CD4-positive, alpha-beta T cell (primary cell): ENCODE data around the gene PPP1R14C. TPM values are rescaled to one million over a fixed set of nuclear protein-coding genes. Genes with fewer than 3 reads are reported as not detected.

Experiments used
- ATAC-seq: fragments of 200-7000 bp; cut with Tn5 transposase; one replicate; pipeline ENCODE4 v1.10.0; 2022; ENCODE audit warnings: mild to moderate bottlenecking; ENCODE audit not compliant: poor library complexity
- CTCF ChIA-PET: fragments of 350-600 bp; sonication (Branson Sonifier 250); formaldehyde crosslinking; loops from one replicate; lab custom pipeline; 2021; ENCODE audit warnings: antibody characterized with exemption, inconsistent platforms; lab: Charles Lee
- POLR2A ChIA-PET: fragments of 350-600 bp; sonication (Branson Sonifier 250); formaldehyde crosslinking; loops from one replicate; lab custom pipeline; 2021; ENCODE audit warnings: antibody characterized with exemption, inconsistent platforms; lab: Charles Lee
- DNase-seq, 14 experiments: peaks; one replicate each; pipeline ENCODE4 v3.0.0-alpha.2; 2013 to 2020; ENCODE audit warnings: mixed read lengths in 2 of 14
- H3K27ac ChIP-seq, 2 donors: one replicate each; pipeline versions ENCODE4 v1.5.1 to v1.7.0; 2013; ENCODE audit warnings: low read length in 2 of 2, low read depth in 1 of 2, mild to moderate bottlenecking in 1 of 2
- H3K27me3 ChIP-seq, 2 experiments: 1 replicate in 1 of 2; 2 replicates in 1 of 2; pipeline versions ENCODE4 v1.6.1 to v1.7.0; 2013; ENCODE audit warnings: low read length in 2 of 2, control low read depth in 1 of 2, mild to moderate bottlenecking in 1 of 2, moderate library complexity in 1 of 2; ENCODE audit not compliant: insufficient read depth in 2 of 2, control insufficient read depth in 1 of 2
- H3K36me3 ChIP-seq: one replicate; pipeline ENCODE4 v1.6.1; 2013; ENCODE audit warnings: low read length, control low read depth; ENCODE audit not compliant: insufficient read depth
- H3K4me1 ChIP-seq: one replicate; pipeline ENCODE4 v1.6.1; 2013; ENCODE audit warnings: low read length, control low read depth; ENCODE audit not compliant: insufficient read depth
- H3K4me3 ChIP-seq: one replicate; pipeline ENCODE4 v1.5.1; 2013; ENCODE audit warnings: mild to moderate bottlenecking, low read length, moderate library complexity
- H3K9me3 ChIP-seq, 2 experiments: 1 replicate in 1 of 2; 2 replicates in 1 of 2; pipeline versions ENCODE4 v1.6.1 to v1.7.0; 2013; ENCODE audit warnings: low read length in 2 of 2, mild to moderate bottlenecking in 2 of 2, control low read depth in 1 of 2, moderate library complexity in 1 of 2; ENCODE audit not compliant: control insufficient read depth in 1 of 2, insufficient read depth in 1 of 2
- H3K27ac Mint-ChIP-seq: one replicate; pipeline ENCODE4 v1.8.0; 2020; ENCODE audit warnings: mixed read lengths
- H3K27me3 Mint-ChIP-seq: one replicate; pipeline ENCODE4 v1.8.0; 2021; ENCODE audit warnings: mixed read lengths
- H3K36me3 Mint-ChIP-seq: one replicate; pipeline ENCODE4 v1.8.0; 2021; ENCODE audit warnings: low read depth, mixed read lengths
- H3K4me1 Mint-ChIP-seq: one replicate; pipeline ENCODE4 v1.8.0; 2021; ENCODE audit warnings: low read depth, mixed read lengths
- H3K4me3 Mint-ChIP-seq: one replicate; pipeline ENCODE4 v1.8.0; 2020; ENCODE audit warnings: mild to moderate bottlenecking, mixed read lengths
- H3K9me3 Mint-ChIP-seq: one replicate; pipeline ENCODE4 v1.8.0; 2020; ENCODE audit warnings: mixed read lengths
- intact Hi-C, 2 experiments: fragments of 100-400 bp; cut with DNase I in 1 of 2; cut with micrococcal nuclease in 1 of 2; formaldehyde crosslinking; loops; one replicate each; pipeline versions ENCODE4 v1.15.1 to v1.9.0; 2023 to 2025; cut with DNase I, micrococcal nuclease
- total RNA-seq, 174 experiments: library from RNA in 2 of 174; stranded (reverse) in 2 of 174; gene quantifications; one replicate each; pipeline ENCODE4 v1.2.3 and lab custom pipeline; 2021 to 2026
- TF ChIP-seq, protein P1 (sequence below): fragments of 200-600 bp; IDR thresholded peaks from one replicate; pipeline ENCODE4 v1.8.0; 2022; ENCODE audit warnings: antibody characterized with exemption, mild to moderate bottlenecking

Gene PPP1R14C
- total RNA-seq, 2 experiments from 2014 or later = not detected

DNA sequence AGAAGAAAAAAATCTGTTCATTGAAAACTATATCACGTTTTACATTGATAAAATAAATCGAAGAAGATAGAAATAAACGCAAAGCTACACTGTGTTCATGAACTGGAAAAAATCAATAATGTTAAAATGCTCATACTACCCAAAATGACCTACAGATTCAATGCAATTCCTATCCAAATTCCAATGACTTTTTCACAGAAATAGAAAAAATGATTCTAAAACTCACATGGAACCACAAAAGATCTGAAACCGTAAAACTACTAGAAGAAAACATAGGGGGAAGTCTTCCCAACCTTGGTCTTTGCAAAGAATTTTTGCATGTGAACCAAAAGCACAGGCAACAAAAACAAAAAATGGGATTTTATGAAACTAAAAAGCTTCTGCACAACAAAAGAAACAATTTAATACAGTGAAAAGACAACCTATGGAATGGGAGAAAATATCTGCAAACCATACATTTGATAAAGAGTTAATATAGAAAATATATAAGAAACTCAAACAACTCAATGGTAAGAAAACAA lies 40.0 kb upstream of the PPP1R14C start:
- H3K36me3 Mint-ChIP-seq = no peaks in the 10 kb centered on the region
- Histone ChIP-seq H3K36me3 (no peaks in the 10 kb centered on the region), H3K4me1 (no peaks in the 10 kb centered on the region), H3K9me3 (no peaks in the 10 kb centered on the region), H3K4me3 (no peak overlapping the region), H3K27ac (no peak overlapping the region), H3K27me3 (peaks cover 0 to 3% of the 10 kb centered on the region in 2 experiments)
- H3K27me3 Mint-ChIP-seq = peaks cover 4% of the 10 kb centered on the region
- ChIA-PET CTCF (no interaction called here), POLR2A (no interaction called here)
- DNase-seq = no peak
- H3K27ac Mint-ChIP-seq = no peak overlapping the region
- intact Hi-C loops = no loop called here
- H3K9me3 Mint-ChIP-seq = no peaks in the 10 kb centered on the region
- TF ChIP-seq, protein P1, sequence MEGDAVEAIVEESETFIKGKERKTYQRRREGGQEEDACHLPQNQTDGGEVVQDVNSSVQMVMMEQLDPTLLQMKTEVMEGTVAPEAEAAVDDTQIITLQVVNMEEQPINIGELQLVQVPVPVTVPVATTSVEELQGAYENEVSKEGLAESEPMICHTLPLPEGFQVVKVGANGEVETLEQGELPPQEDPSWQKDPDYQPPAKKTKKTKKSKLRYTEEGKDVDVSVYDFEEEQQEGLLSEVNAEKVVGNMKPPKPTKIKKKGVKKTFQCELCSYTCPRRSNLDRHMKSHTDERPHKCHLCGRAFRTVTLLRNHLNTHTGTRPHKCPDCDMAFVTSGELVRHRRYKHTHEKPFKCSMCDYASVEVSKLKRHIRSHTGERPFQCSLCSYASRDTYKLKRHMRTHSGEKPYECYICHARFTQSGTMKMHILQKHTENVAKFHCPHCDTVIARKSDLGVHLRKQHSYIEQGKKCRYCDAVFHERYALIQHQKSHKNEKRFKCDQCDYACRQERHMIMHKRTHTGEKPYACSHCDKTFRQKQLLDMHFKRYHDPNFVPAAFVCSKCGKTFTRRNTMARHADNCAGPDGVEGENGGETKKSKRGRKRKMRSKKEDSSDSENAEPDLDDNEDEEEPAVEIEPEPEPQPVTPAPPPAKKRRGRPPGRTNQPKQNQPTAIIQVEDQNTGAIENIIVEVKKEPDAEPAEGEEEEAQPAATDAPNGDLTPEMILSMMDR = no peak
- no peak overlapping the region for H3K4me3 Mint-ChIP-seq
- H3K4me1 Mint-ChIP-seq = no peaks in the 10 kb centered on the region
- ATAC-seq = no peak

DNA sequence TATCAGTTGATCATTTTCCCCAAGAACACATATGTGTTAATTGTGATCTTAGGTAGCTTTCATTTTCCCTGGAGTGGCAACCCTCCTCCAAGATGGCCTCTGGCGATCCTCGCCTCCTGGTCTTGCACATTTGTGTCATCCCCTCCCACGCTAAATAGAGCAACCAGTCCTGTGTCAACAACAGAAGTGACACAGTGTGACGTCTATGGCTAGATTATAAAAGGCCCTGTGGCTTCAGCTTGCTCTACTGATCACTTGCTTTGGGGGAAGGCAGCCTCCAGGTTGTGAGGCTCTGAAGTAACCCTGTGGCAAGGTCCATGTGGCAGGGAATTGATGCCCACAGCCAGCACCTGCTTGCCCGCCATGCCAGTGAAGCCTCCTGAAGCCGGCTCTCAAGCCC lies 30.6 kb upstream of the PPP1R14C start:
- no peak overlapping the region for H3K27ac ChIP-seq
- no peaks in the 10 kb centered on the region for H3K9me3 Mint-ChIP-seq
- POLR2A ChIA-PET = no interaction called here
- H3K9me3 ChIP-seq = peaks cover 0 to 12% of the 10 kb centered on the region in 2 experiments
- DNase-seq (no peak), ATAC-seq (no peak)
- no peaks in the 10 kb centered on the region for H3K36me3 Mint-ChIP-seq
- no peak overlapping the region for H3K4me3 ChIP-seq
- H3K27me3 ChIP-seq = no peaks in the 10 kb centered on the region
- no peak overlapping the region for H3K4me3 Mint-ChIP-seq
- peaks cover 7% of the 10 kb centered on the region for H3K27me3 Mint-ChIP-seq
- no peaks in the 10 kb centered on the region for H3K36me3 ChIP-seq
- no peaks in the 10 kb centered on the region for H3K4me1 Mint-ChIP-seq
- no peak overlapping the region for H3K27ac Mint-ChIP-seq
- TF ChIP-seq, protein P1 = no peak
- no peaks in the 10 kb centered on the region for H3K4me1 ChIP-seq
- CTCF ChIA-PET = no interaction called here
- intact Hi-C loops = no loop called here

DNA sequence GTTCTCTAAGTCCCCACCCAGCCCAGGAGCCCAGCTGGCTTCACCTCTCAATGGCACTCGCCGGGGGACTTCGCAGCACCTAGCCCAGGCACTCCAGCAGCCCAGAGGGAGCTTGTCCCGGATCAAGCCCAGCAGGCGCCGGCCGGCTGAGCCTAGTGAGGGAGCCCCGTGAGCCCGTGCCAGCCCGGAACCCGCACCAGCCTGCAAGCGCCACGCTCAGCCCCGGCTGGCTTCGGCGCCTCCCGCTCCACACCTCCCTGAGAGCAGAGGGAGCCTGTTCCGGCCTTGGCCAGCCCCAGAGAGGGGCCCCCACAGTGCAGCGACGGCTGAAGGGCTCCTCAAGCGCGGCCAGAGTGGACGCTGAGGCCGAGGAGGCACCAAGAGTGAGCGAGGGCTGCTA lies 27.1 kb upstream of the PPP1R14C start:
- H3K27ac ChIP-seq = no peak overlapping the region

More for the DNA sequence above, 27.1 kb upstream of the PPP1R14C start:
- peaks cover 0 to 12% of the 10 kb centered on the region in 2 experiments for H3K9me3 ChIP-seq
- Mint-ChIP-seq H3K27ac (no peak overlapping the region), H3K4me3 (no peak overlapping the region), H3K27me3 (no peaks in the 10 kb centered on the region), H3K4me1 (no peaks in the 10 kb centered on the region), H3K9me3 (no peaks in the 10 kb centered on the region), H3K36me3 (no peaks in the 10 kb centered on the region)
- ChIA-PET POLR2A (no interaction called here), CTCF (no interaction called here)
- TF ChIP-seq, protein P1 = no peak
- no peaks in the 10 kb centered on the region for H3K36me3 ChIP-seq
- DNase-seq (no peak), ATAC-seq (no peak)
- H3K4me3 ChIP-seq = no peak overlapping the region
- no peaks in the 10 kb centered on the region for H3K27me3 ChIP-seq
- intact Hi-C loops = no loop called here
- H3K4me1 ChIP-seq = no peaks in the 10 kb centered on the region
